Activated naive CD4-positive, alpha-beta T cell treated with anti-CD3 and anti-CD28 coated beads, Interleukin-2, amount 50 U/mL, for 24 hours (primary cell): Measurements from ENCODE around the gene RNF115.

Source experiments
- H3K27ac Mint-ChIP-seq: one replicate; pipeline ENCODE4 v1.8.0; 2021; ENCODE audit warnings: mild to moderate bottlenecking, mixed read lengths
- H3K27me3 Mint-ChIP-seq: one replicate; pipeline ENCODE4 v1.8.0; 2021; ENCODE audit warnings: mixed read lengths
- H3K36me3 Mint-ChIP-seq: one replicate; pipeline ENCODE4 v1.8.0; 2021; ENCODE audit warnings: mixed read lengths
- H3K4me1 Mint-ChIP-seq: one replicate; pipeline ENCODE4 v1.8.0; 2021; ENCODE audit warnings: mixed read lengths
- H3K4me3 Mint-ChIP-seq: one replicate; pipeline ENCODE4 v1.8.0; 2021; ENCODE audit warnings: mild to moderate bottlenecking, mixed read lengths
- H3K9me3 Mint-ChIP-seq: one replicate; pipeline ENCODE4 v1.8.0; 2021; ENCODE audit warnings: mixed read lengths

The RNF115 gene

GRCh38 chr1:145708063-145708462, 115.8 kb downstream of the RNF115 start:
- Mint-ChIP-seq H3K4me1 (no peaks in the 10 kb centered on the region), H3K27me3 (no peaks in the 10 kb centered on the region), H3K36me3 (no peaks in the 10 kb centered on the region), H3K4me3 (no peak overlapping the region), H3K27ac (no peak overlapping the region), H3K9me3 (no peaks in the 10 kb centered on the region)

DNA sequence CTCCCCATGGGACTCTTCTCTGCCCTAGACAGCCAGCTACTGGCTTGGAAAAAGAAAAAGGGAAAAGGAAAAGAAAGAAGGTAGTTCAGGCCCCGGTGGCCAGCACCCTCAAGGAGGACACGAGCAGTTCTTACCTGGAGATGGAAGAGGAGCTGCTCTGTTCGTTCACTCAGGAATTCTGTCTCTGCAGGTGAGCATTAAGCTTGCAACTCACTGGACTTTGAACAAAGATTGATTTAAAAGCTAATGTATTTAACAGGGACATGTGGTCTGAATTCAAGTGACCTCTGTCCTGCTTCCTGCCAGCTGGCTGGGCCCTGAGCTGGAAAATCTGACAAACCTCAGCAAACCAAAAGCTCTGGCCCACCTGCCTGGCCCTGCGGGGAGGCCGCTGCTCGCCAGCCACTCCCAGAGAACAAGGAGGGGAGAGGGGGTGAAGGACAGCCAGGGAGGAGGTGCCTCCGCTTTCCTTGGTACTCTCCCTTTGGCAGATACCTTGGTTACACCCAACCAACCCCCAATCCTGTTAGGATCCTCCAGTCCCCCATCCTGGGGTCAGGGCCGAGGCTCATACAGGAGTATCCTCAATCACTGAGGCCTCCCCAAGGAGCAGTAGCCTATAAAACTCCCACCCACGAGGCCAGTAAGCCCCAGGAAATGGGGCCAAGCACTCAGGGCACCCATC, 116.6 kb downstream of the RNF115 start, which contains the start of gene PDZK1:
Gene PDZK1, minus strand, starts transcription at position 186 of the 685 bp plus-strand sequence. CDS start 19,347 bp downstream, outside the sequence.
- H3K27me3 Mint-ChIP-seq = no peaks in the 10 kb centered on the region
- H3K4me3 Mint-ChIP-seq = no peak within 1 kb of the TSS
- no peaks in the 10 kb centered on the region for H3K4me1 Mint-ChIP-seq
- H3K9me3 Mint-ChIP-seq = no peaks in the 10 kb centered on the region
- no peaks in the 10 kb centered on the region for H3K36me3 Mint-ChIP-seq
- H3K27ac Mint-ChIP-seq = no peak within 1 kb of the TSS

DNA sequence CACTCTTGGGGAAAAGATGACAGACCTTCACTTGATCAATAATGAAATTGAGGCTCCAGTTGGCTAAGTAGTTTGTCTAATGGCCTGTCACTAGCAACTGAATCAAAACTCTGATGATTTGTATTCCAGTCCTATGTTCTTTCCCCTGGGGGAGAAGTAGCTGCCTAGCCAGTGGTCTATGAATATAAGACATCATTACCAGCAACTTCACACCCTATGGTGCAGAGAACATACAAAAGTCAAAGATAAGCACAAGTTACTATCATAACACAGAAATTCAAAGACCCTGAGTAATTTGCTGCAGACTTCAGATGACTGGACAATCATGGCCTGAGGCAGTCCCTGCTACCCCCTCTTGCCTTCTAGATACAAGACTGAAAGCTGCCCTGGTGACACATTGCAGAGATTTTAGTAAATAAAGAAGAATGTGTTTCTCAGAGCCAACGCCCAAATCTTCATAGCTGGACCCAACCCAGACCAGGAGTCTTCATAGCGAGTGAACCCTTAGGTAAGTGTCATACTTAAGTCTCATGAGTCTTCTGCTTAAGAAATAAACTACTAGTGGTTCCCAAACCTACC, 117.7 kb downstream of the RNF115 start:
- H3K36me3 Mint-ChIP-seq = no peaks in the 10 kb centered on the region
- H3K27me3 Mint-ChIP-seq = no peaks in the 10 kb centered on the region
- H3K4me3 Mint-ChIP-seq = no peak overlapping the region
- no peaks in the 10 kb centered on the region for H3K4me1 Mint-ChIP-seq
- no peak overlapping the region for H3K27ac Mint-ChIP-seq
- no peaks in the 10 kb centered on the region for H3K9me3 Mint-ChIP-seq

GRCh38 chr1:145705622-145706021, 118.3 kb downstream of the RNF115 start:
- Mint-ChIP-seq H3K4me1 (no peaks in the 10 kb centered on the region), H3K36me3 (no peaks in the 10 kb centered on the region), H3K27me3 (no peaks in the 10 kb centered on the region), H3K4me3 (no peak overlapping the region), H3K9me3 (no peaks in the 10 kb centered on the region), H3K27ac (no peak overlapping the region)

DNA sequence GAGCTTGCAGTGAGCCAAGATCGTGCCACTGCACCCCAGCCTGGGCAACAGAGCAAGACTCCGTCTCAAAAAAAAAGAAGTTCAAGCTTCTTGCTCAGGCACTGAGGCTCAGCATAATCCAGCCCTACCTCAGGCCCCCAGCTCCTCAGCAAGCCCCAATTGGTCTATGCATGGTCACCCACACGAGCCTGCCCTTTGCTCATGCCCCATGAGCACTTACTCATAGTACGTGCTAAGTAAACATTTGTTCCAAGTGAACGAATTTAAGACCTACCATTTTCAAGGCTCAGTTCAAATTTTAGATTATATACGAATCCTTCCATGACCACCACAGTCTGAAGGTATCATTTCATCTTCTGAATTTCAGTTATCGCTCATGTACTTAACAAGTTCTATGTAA, 121.1 kb downstream of the RNF115 start:
- Mint-ChIP-seq H3K4me1 (no peaks in the 10 kb centered on the region), H3K9me3 (no peaks in the 10 kb centered on the region), H3K27ac (no peak overlapping the region), H3K4me3 (no peak overlapping the region), H3K36me3 (no peaks in the 10 kb centered on the region), H3K27me3 (no peaks in the 10 kb centered on the region)

- H3K4me3 Mint-ChIP-seq = no peak overlapping the region
- no peaks in the 10 kb centered on the region for H3K27me3 Mint-ChIP-seq
- no peak overlapping the region for H3K27ac Mint-ChIP-seq
- no peaks in the 10 kb centered on the region for H3K9me3 Mint-ChIP-seq
- H3K4me1 Mint-ChIP-seq = no peaks in the 10 kb centered on the region
- no peaks in the 10 kb centered on the region for H3K36me3 Mint-ChIP-seq
Observed at GRCh38 chr1:145702052-145702451, 121.8 kb downstream of the RNF115 start.

DNA sequence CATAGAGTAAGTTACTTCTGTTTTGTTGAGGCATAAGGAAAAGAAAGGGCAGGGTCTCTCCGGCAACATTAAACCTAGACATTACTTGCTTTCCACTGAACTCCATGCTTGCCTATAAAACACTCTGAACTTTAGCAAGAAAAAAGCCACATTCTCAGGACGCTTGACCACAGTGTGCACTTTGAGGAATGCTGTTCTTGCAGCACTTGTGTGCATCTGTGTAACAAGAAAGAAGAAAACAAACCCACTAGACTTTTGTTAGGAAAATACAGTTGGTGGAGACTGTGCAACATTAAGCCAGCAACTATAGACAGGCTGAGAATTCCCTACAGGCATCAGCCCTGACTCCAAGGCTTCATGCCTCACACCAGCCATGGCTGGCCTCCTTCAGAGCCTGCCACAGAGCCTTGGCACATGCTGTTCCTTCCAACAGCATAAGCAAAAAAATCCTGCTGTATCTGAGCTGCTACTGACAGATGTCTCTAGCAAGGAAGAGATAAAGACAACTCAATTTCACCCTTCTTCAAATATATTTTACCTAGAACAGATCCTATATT, 122.5 kb downstream of the RNF115 start:
- no peaks in the 10 kb centered on the region for H3K9me3 Mint-ChIP-seq
- no peaks in the 10 kb centered on the region for H3K27me3 Mint-ChIP-seq
- no peak overlapping the region for H3K27ac Mint-ChIP-seq
- no peak overlapping the region for H3K4me3 Mint-ChIP-seq
- H3K4me1 Mint-ChIP-seq = no peaks in the 10 kb centered on the region
- no peaks in the 10 kb centered on the region for H3K36me3 Mint-ChIP-seq

DNA sequence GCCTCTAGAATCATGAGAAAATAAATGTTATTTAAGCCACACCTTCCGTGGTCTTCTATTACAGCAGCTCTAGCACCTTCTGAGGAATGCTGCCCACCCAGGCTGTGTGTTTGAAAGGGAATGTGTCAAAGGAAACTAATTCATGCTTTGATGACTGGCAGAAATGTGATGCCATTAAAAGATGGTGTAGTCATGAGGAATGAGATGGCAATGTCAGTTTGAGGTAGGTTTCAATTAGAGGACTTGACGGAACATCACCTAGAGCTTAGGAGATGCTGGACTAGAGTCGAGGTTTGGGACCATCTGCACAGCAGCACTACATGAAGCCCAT, 127.3 kb downstream of the RNF115 start:
- Mint-ChIP-seq H3K4me3 (no peak overlapping the region), H3K36me3 (no peaks in the 10 kb centered on the region), H3K9me3 (no peaks in the 10 kb centered on the region), H3K27ac (no peak overlapping the region), H3K4me1 (peaks cover 5% of the 10 kb centered on the region), H3K27me3 (no peaks in the 10 kb centered on the region)

- Mint-ChIP-seq H3K4me3 (no peak overlapping the region), H3K27ac (no peak overlapping the region), H3K27me3 (no peaks in the 10 kb centered on the region), H3K9me3 (no peaks in the 10 kb centered on the region), H3K4me1 (peaks cover 6% of the 10 kb centered on the region), H3K36me3 (no peaks in the 10 kb centered on the region)
Observed at GRCh38 chr1:145695821-145696629, 127.9 kb downstream of the RNF115 start.

DNA sequence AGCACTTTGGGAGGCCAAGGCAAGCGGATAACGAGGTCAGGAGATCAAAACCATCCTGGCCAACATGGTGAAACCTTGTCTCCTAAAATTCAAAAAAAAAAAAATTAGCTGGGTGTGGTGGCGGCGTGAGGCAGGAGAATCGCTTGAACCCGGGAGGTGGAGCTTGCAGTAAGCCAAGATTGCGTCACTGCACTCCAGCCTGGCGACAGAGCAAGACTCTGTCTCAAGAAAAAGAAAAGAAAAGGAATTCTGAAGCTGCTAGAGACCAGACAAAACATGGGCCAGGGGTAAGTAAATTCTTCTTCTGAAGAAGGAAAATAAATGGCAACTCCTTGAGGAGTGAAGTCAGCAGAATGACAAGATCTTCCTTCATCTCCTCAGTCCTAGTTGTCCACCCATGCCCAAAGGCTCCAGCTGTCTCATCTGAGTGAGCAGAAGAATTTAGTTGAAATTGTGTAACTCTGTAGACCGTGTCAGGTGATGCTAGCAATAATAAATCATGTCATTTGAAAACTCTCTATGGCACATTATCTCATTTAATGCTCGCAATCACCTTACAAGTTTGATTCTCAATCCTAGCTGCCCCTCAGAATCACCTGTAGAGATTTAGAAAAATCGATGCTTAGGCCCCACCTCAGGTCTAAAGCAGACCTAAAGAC, 131.0 kb downstream of the RNF115 start:
- Mint-ChIP-seq H3K36me3 (no peaks in the 10 kb centered on the region), H3K4me3 (no peak overlapping the region), H3K27me3 (no peaks in the 10 kb centered on the region), H3K9me3 (no peaks in the 10 kb centered on the region), H3K4me1 (peaks cover 30% of the 10 kb centered on the region), H3K27ac (no peak overlapping the region)

- H3K27ac Mint-ChIP-seq = peak overlapping the region; percentile 83
- H3K4me1 Mint-ChIP-seq = peaks cover 30% of the 10 kb centered on the region
- H3K36me3 Mint-ChIP-seq = no peaks in the 10 kb centered on the region
- H3K4me3 Mint-ChIP-seq = peak overlapping the region; percentile 49
- H3K27me3 Mint-ChIP-seq = no peaks in the 10 kb centered on the region
- H3K9me3 Mint-ChIP-seq = no peaks in the 10 kb centered on the region
Observed at GRCh38 chr1:145690587-145691558, 133.0 kb downstream of the RNF115 start.

DNA sequence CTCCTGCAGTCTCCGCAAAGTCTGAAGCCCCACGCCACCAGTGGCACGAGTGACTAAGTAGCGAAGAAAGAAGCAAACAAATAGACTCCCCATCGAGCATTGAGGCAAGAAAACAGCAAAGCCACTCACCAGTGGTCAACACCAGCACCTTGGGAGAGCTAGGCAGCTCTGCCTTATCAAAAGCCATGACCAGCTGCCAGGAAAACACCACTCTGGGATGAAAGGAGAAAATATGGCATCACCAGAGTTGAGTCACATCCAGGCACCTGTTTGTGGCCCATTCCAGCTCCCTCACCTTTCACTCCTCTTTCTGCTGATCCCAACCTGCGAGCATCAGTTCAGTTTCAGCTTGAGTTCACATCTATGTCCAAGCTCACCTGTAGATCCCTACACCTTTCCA, 134.0 kb downstream of the RNF115 start:
- Mint-ChIP-seq H3K9me3 (no peaks in the 10 kb centered on the region), H3K4me1 (peaks cover 30% of the 10 kb centered on the region), H3K36me3 (no peaks in the 10 kb centered on the region), H3K4me3 (peak overlapping the region; percentile 49), H3K27me3 (no peaks in the 10 kb centered on the region), H3K27ac (no peak overlapping the region)

GRCh38 chr1:145688924-145689323, 135.0 kb downstream of the RNF115 start:
- no peaks in the 10 kb centered on the region for H3K27me3 Mint-ChIP-seq
- no peaks in the 10 kb centered on the region for H3K36me3 Mint-ChIP-seq
- H3K9me3 Mint-ChIP-seq = no peaks in the 10 kb centered on the region
- no peak overlapping the region for H3K27ac Mint-ChIP-seq
- no peak overlapping the region for H3K4me3 Mint-ChIP-seq
- H3K4me1 Mint-ChIP-seq = peaks cover 30% of the 10 kb centered on the region
